Lung (tissue), 12 donors: ENCODE data around the gene PLEKHM1. TPM values are rescaled to one million over a fixed set of nuclear protein-coding genes. Genes with fewer than 3 reads are reported as not detected.
A peak's percentile ranks its signal among the peaks of the same experiment; 100 is the strongest.

Experiments
- ATAC-seq: fragments of 200-7000 bp; cut with Tn5 transposase; one replicate; pipeline ENCODE4 v1.9.1; 2020; ENCODE audit warnings: moderate number of reproducible peaks; ENCODE audit not compliant: insufficient read depth, low FRiP score
- DNase-seq, 3 donors: peaks; one replicate each; pipeline ENCODE4 v3.0.0-alpha.2; 2013 to 2017
- H3K27ac ChIP-seq, 2 donors: one replicate each; pipeline ENCODE4 v1.5.1; 2013; ENCODE audit warnings: mild to moderate bottlenecking in 2 of 2, moderate library complexity in 2 of 2, control low read depth in 1 of 2, inconsistent platforms in 1 of 2, low read depth in 1 of 2, low read length in 1 of 2
- H3K27me3 ChIP-seq, 3 donors: one replicate each; pipeline ENCODE4 v1.5.1; 2013; ENCODE audit warnings: low read length in 2 of 3; ENCODE audit not compliant: control insufficient read depth in 3 of 3, insufficient read depth in 3 of 3
- H3K36me3 ChIP-seq, 4 donors: one replicate each; pipeline ENCODE4 v1.5.1; 2013; ENCODE audit warnings: low read length in 4 of 4, mild to moderate bottlenecking in 1 of 4, moderate library complexity in 1 of 4; ENCODE audit not compliant: control insufficient read depth in 4 of 4, insufficient read depth in 4 of 4
- H3K4me1 ChIP-seq, 5 donors: one replicate each; pipeline ENCODE4 v1.5.1; 2013; ENCODE audit warnings: low read length in 5 of 5, mild to moderate bottlenecking in 2 of 5, moderate library complexity in 1 of 5; ENCODE audit not compliant: control insufficient read depth in 5 of 5, insufficient read depth in 5 of 5
- H3K4me3 ChIP-seq: one replicate; pipeline ENCODE4 v1.5.1; 2013; ENCODE audit warnings: mild to moderate bottlenecking, control low read depth, moderate library complexity
- H3K9ac ChIP-seq, 2 donors: one replicate each; pipeline ENCODE4 v1.5.1; 2013; ENCODE audit warnings: low read length in 2 of 2, control low read depth in 1 of 2; ENCODE audit not compliant: insufficient read depth in 1 of 2
- H3K9me3 ChIP-seq, 4 donors: one replicate each; pipeline ENCODE4 v1.5.1; 2013; ENCODE audit warnings: low read length in 3 of 4, mild to moderate bottlenecking in 1 of 4, moderate library complexity in 1 of 4; ENCODE audit not compliant: control insufficient read depth in 4 of 4, insufficient read depth in 3 of 4
- CTCF ChIP-seq: IDR thresholded peaks from 2 replicates; pipeline ENCODE4 v1.5.1; 2012; ENCODE audit warnings: mild to moderate bottlenecking; ENCODE audit errors: control extremely low read depth, extremely low read depth
- WGBS, 2 donors: extraction: QIAGEN DNeasy Blood & Tissue Kit; methylation state at CpG; one replicate each; pipeline ENCODE4 v1.1.7; 2013; 5-methylcytosine and 5-hydroxymethylcytosine counted together
- polyA plus RNA-seq, 2 donors: library from polyadenylated mRNA; stranded (reverse); fragments of 200-250 nt; gene quantifications; one replicate each; pipeline ENCODE4 v1.2.1, GENCODE V29; 2013
- total RNA-seq, 2 donors: library from RNA; depleted of rRNA in 1 of 2; stranded (reverse); fragments of >200 nt in 1 of 2; gene quantifications; one replicate each; pipeline ENCODE4 v1.2.1, GENCODE V29; 2014 to 2021
- donor health status: control.
- donor health status: control.
- donor health status: Bipolar disorder and iron deficiency.
- donor health status: healthy.
- donor health status: DM: yes; HTN: yes; CAD: no.

PLEKHM1 gene
- total and polyA plus RNA-seq, 4 donors = 21.0 to 82.2 (median 24.4) TPM

- DNase-seq = peak in 2 of 3 donors; percentile 22 to 56
- peak; percentile 14 for ATAC-seq
- Histone ChIP-seq H3K9ac (no peak within 1 kb of the TSS), H3K36me3 (peaks cover 0 to 27% (median 1%) of the 10 kb centered on the region in 4 donors), H3K4me1 (peaks cover 0 to 21% (median 8%) of the 10 kb centered on the region in 5 donors), H3K27ac (peak within 1 kb of the TSS; percentile 81 to 92), H3K9me3 (no peaks in the 10 kb centered on the region), H3K4me3 (peak within 1 kb of the TSS; percentile 73), H3K27me3 (peaks cover 0 to 38% (median 24%) of the 10 kb centered on the region in 3 donors)
- WGBS, 2 donors = 1 to 2% methylated on average over 37 to 66 of the region's 66 CpGs
- TF ChIP-seq CTCF = no peak
Measured at GRCh38 chr17:45432405-45433158, 57.9 kb downstream of the PLEKHM1 start, which contains the start of gene ARHGAP27. Gene ARHGAP27, minus strand, starts transcription at chr17:45432870. Its CDS starts 2,591 bp downstream, at chr17:45430279.

DNA sequence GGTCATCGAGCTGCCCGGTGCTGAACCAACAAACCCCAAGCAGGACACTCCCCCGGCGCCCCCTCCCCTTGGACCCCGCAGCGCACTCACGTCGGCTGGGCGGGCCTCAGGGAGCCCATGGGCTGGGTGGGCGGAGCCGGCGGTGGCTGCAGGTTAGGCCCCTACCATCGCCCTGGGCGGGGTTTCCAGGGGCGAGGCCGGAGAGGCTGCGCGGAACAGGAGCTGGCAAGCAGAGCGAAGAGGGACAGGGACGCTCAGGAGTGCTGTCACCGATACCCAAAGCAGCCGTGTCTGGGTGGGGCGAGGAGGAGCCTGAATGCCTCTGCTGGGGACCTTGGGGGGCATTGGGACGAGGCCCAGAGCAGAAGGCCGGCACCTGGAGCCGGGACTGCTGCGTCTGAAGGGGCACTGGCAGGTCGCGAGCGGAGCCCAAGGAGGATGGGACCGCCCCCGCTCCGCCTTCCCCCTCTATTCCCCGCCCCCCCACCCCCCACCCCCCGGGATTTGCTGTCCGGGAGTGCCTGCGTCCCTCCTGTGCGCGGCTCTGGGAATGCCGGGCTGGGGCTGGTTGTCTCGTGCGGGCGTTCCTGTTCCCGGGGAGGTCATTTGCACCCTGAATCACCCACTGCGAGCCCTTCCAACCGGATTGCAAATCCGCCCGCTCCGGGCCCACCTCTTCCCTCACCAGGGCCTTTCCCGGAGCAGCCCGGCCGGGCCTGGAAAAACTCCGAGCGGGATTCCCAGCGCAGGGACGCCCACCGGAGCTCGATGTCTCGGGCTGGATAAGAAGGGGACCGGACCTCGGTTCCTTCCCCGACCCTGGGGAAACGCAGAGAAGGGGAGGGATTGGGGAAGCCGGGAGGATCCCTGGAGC, 58.8 kb downstream of the PLEKHM1 start:
- DNase-seq (peak; percentile 69 to 80 (median 80)), ATAC-seq (peak; percentile 77)
- Histone ChIP-seq H3K36me3 (peaks cover 0 to 20% (median 0%) of the 10 kb centered on the region in 4 donors), H3K27ac (peak overlapping the region; percentile 81 to 92), H3K9ac (no peak overlapping the region), H3K4me1 (peaks cover 0 to 21% (median 8%) of the 10 kb centered on the region in 5 donors), H3K4me3 (peak overlapping the region; percentile 73), H3K27me3 (peaks cover 0 to 38% (median 26%) of the 10 kb centered on the region in 3 donors), H3K9me3 (no peaks in the 10 kb centered on the region)
- no peak for TF ChIP-seq CTCF
- 0 to 1% methylated on average over 56 to 64 of the region's 64 CpGs for WGBS, 2 donors

DNA sequence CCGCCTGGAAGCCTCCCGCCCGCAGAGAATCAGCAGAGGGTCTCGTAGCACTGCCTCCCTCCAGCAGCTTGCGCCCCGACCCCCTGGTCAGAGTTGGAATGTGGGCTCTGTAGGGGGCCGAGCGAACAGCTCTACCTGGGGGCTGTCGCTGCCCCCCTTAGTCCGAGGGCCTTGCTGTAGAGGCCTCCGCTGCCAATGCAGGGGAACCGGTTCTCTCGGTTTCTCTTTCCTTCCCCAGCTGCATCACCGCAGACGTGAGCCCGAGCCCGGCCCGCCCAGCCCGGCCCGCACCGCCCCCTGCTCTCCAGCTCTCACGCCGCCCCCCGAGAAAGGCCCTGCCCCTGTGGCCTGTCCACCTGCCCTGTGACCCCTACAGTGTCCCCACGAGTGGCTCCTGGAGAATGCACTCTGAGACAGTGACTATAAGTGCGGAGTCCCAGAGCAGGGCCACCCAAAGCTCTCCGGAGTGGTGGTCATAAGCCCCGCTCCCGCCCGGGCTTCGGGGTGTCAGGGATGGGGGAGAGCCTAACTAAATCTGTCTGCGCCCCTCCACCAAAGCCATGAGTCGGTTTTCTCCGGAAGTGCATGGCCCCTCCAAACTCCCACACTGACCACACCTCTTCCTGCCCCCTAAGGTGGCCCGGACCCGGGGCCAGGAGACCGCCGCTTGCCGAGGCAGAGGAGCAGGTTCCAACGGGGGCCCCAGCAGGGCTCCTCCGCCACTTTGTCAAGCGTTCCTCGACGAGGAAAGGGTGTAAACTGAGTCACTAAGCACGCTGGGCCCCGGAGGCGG, 59.6 kb downstream of the PLEKHM1 start:
- DNase-seq (peak; percentile 70 to 84 (median 81)), ATAC-seq (peak; percentile 32)
- no peaks in the 10 kb centered on the region for H3K9me3 ChIP-seq
- peaks cover 0 to 21% (median 8%) of the 10 kb centered on the region in 5 donors for H3K4me1 ChIP-seq
- no peak overlapping the region for H3K9ac ChIP-seq
- peak overlapping the region; percentile 48 for H3K4me3 ChIP-seq
- H3K27ac ChIP-seq = peak overlapping the region in 1 of 2 donors; percentile 75
- peaks cover 0 to 12% (median 0%) of the 10 kb centered on the region in 4 donors for H3K36me3 ChIP-seq
- 17 to 19% methylated on average over 44 to 47 of the region's 47 CpGs for WGBS, 2 donors
- TF ChIP-seq CTCF = no peak
- H3K27me3 ChIP-seq = peaks cover 0 to 38% (median 28%) of the 10 kb centered on the region in 3 donors
